ENCODE measurements around the gene SCFD2.
"Not testable (repeated sequence)": the region's sequence is repeated elsewhere in the genome, so short reads cannot be mapped to it uniquely, and the experiment has no call there.

Gene SCFD2

GRCh38 chr4:53236624-53237023 is 129.2 kb downstream of the SCFD2 start:
- DNase-seq: not testable (repeated sequence)

- no peak for DNase-seq
Observed at GRCh38 chr4:53235547-53235946, 130.3 kb downstream of the SCFD2 start.

DNA sequence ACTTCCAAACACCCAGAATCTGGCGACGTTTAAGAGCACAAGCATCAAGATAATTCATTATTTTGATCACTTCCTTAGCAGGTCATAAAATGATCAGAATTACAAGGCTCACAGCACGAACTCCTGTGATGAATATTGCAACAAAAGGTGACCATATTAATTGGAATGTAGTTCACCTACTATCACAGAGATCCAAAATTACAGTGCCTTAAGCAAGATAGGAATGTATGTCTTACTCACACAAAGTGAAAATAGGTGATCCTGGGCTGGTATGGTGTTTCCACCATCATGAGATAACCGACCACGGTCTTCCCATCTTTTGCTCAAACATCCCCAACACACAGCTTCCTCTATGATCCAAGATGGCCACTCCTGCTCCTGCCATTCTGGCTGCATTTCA is 131.2 kb downstream of the SCFD2 start:
- no peak for DNase-seq

DNA sequence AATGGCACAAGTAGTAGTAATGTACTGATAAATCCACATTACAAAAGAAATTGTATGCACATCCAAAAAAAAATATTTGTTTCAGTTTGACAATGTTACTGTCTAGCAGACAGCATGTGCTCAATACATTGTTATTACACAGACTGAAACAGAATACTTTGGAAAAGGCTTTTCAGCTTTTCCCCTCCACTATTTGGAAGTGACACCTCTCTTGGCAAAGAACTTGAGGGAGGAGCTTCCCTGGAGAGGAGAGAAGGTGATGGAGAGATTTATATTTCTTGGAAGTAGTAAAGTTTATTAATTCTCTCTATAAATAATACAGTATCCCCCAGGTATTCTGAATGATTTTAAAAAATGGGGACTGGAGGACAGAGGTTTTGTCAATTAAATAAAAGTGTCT is 131.8 kb downstream of the SCFD2 start:
- no peak for DNase-seq

GRCh38 chr4:53233114-53233795 is 132.6 kb downstream of the SCFD2 start:
- no peak for DNase-seq

DNA sequence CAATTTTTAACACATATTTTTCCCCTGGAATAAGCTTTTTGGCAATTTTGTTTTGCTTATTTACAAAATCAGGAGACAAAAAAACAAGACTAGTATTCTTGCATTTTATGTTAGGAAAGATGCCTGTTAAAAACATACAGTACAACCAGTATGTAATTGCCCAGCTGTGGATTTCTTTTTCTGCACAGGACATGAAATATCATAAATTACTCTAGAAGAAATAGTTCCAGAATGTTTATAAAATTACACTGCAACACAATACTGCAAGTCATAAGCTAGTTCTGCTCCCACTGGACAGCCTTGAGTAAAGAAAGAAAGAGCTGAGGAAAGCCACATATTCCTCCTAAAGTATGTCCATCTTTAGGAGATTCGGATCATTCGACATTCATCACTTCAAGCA is 133.5 kb downstream of the SCFD2 start:
- no peak for DNase-seq

GRCh38 chr4:53228036-53228435 is 137.8 kb downstream of the SCFD2 start:
- DNase-seq: no peak

DNA sequence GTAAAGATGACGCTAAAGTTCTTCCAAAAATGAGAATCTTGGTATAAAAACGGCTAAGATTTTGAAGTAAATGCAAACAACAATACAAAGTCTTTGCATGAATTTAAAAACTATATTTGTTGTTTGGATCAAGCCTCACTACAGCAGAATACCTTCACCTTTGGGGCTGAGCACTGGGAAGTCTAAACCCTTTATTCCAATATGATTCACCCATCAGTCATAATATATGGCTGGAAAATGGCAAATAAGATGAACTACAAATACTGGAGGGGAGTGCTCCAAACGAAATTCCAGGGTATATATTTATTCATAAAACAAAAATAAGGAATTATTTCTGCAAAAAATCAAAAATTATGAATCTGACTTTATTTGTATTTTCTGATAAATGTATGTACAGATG is 138.4 kb downstream of the SCFD2 start:
- DNase-seq: no peak

DNA sequence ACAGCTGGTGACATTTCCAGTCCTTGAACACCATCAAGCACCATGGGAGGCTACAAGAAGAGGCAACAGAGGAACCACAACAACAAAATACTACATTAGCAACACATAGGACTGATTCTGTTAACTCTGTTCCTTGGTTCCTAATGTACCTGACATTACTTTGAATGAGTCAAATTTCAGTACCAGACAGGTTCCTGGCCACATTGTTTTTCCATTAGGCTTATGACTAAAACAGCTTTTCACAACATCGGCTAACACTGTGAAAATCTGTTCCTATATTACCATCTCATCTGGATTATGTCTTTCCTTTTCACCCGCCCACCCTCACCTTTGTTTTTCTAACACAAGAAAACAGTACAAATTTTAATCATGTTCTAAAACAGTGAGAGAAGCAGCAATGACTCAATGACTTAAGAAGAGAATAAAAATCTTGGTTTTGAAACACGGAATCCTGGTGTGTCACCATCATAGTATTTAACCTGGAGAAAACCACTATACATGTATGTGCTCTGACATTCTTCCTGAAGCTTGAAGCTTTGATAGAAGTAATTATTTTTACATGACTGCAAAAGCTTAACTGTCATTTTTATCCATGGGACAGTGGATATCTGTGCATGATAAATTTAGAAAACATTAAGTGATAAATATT is 143.9 kb downstream of the SCFD2 start:
- no peak for DNase-seq

DNA sequence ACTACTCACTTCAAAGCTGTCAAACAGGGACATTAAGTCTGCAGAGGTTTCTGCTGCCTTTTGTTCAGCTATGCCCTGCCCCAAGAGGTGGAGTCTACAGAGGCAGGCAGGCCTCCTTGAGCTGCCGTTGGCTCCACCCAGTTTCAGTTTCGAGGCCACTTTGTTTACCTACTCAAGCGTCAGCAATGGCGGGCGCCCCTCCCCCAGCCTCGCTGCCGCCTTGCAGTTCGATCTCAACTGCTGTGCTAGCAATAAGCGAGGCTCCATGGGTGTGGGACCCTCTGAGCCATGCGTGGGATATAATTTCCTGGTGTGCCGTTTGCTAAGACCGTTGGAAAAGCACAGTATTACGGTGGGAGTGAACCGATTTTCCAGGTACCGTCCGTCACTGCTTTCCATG is 146.7 kb downstream of the SCFD2 start:
- not testable (repeated sequence) for DNase-seq

DNA sequence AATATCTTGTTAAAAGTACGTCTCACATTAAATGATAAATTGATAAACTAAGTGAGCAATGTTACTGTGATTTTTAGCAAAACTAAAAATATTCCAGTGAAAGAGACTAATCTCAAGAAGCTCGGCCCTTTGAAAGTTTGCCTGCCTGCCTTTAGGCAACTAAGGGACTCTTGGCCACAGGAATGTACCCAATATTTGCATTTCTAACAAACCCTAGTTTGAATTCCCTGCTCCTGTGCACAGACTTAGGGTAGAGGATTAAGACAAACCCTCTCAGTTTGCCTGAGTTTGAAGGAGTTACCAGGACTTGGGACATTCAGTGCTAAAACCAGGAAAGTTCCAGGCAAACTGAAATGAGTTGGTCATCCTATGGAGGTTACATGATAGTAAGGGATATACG is 157.1 kb downstream of the SCFD2 start:
- no peak for DNase-seq

DNA sequence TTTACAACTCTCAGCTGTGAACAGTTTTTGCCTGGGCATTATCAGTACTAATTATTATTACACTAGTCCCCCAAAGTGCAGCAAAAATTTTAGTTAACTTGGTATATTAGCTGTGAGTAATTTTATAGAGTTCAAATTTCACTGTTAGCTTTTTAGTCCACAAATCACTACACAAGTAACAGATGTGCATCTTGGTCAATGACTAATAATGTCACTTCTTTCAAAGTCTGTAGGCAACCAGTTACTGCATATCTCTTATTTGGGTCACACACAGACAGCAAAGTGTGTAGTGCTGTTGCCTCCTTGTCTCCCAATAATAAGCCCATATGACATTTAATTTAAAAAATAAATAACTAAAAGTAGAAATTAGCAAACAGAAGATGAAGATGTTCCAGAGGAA is 159.9 kb downstream of the SCFD2 start:
- DNase-seq: no peak

- no peak for DNase-seq
Observed at GRCh38 chr4:53199356-53199755, 166.5 kb downstream of the SCFD2 start.

DNA sequence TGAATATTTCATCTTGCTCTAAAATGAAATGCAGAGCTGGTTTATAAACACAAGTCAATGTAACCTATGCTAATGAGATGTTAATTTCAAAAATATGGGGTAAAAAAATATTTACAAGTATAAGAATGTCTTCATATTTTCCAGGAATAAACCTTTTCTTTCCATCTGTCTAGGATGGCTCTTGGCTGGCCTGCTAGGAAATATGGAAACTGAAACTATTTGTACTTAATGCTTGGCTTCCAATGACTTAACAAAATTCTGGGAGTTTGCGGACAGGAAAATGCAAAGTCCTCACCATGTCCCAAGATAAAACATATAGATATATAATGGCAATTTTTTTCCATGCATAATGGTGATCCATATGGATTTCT is 168.1 kb downstream of the SCFD2 start:
- DNase-seq: no peak

GRCh38 chr4:53196882-53197771 is 168.7 kb downstream of the SCFD2 start:
- DNase-seq: no peak

GRCh38 chr4:53195815-53196661 is 169.8 kb downstream of the SCFD2 start:
- no peak for DNase-seq

GRCh38 chr4:53194727-53195126 is 171.1 kb downstream of the SCFD2 start:
- DNase-seq: no peak

- DNase-seq: no peak
Observed at GRCh38 chr4:53193111-53193510, 172.8 kb downstream of the SCFD2 start.

DNA sequence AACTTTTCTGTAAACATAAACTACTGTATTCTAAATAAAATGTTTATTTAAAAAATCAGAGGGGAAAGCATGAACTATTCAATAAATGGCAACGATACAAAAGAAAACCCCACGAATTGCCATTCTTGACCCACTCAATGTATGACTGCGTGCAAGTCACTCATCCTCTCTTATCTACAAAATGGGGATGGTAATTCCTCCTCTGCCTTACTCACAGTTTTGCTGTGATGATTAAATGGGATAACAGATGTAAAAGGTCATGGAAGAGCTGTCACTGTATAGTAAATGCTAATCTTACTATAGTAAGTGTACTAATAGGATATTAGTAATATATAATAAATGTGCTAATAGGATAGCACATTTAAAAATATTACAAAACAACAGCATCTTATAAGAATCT is 173.4 kb downstream of the SCFD2 start:
- DNase-seq: no peak

GRCh38 chr4:53191997-53192396 is 173.9 kb downstream of the SCFD2 start:
- no peak for DNase-seq

DNA sequence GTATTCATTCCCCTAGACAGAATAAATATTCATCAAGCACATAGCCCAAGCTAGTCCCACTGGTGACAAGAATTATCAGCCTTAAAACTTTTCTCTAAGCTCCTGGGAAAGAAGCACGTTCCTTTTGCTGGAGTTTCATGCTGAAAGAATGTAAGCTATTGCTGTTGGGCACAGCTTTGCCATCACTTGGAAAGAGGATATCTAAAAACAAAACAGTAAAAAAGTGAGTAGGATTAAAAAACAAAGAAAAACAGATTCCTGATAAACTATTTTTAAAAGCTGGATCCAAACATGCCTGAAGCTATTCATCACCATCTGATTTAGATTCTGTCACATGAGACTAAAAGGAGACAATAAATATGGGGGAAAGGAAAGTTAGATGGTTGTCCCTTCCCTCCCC is 176.8 kb downstream of the SCFD2 start:
- DNase-seq: no peak

DNA sequence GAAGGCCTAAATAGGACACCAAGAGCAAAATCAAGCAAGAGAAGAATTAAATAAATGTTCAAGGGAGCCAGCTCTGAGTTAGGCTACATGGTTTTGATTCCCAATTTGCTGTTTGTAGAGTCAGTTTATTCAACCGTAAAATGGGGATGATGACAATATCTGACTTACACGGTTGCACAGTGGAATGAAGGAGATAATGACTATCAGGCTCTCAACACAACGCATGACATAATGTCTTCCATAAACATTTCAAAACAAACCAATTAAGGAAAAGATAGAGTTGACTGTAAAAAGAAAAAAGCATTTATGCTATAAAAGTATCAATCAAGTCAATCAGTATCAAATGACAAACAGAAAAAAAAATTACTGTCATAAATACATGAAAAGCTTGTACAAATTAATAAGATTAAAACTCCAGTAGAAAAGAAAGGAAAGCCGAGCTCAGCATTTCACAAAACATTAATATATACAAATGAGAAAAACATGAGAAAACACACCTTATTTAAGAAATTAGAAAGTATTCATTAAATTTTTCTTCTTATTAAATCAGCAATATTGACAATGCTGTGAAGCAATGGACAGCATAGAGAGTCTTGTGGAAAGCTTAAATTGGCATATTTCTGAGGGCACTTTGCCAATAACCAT is 179.0 kb downstream of the SCFD2 start:
- no peak for DNase-seq
